Measurements from ENCODE around the gene NSD1. TPM values are rescaled to one million over a fixed set of nuclear protein-coding genes. Genes with fewer than 3 reads are reported as not detected.

Gene NSD1
- total and polyA plus RNA-seq, 2 of the 4 experiments (the other 2 are of a cell fraction): 7.7 to 31.0 TPM

- POLR2A ChIA-PET (ENCODE audit: unreplicated experiment): no interaction called here
- H3K23ac ChIP-seq (ENCODE audit: low read depth, low read length): no peak overlapping the region
- CTCF ChIA-PET: interaction anchor here (0.8 kb wide), 1 partner anchor 120 kb away, joined by 4 read pairs; no protein-coding TSS in a partner anchor
- no peak overlapping the region for H2AK9ac ChIP-seq (replicated peaks; ENCODE audit: low read depth, low read length, poor library complexity)
- ATAC-seq (ENCODE audit: low read depth): no peak
- no TSS peak for BruUV-seq (replicated peaks)
- peaks cover 20 to 70% of the 10 kb centered on the region in 2 experiments for H3K79me1 ChIP-seq (ENCODE audit: low read depth in 1 of 2, low read length in 2 of 2)
- no peak overlapping the region for H2BK15ac ChIP-seq (ENCODE audit: low read depth, low read length)
- no peak overlapping the region for H2AFZ ChIP-seq (replicated peaks; ENCODE audit: low read length, poor library complexity)
- DNase-seq: no peak
- no peak overlapping the region for H4K5ac ChIP-seq (ENCODE audit: low read depth, low read length)
- H4K91ac ChIP-seq (ENCODE audit: insufficient read depth, low read depth, low read length): no peak overlapping the region
- no peak overlapping the region for H2BK120ac ChIP-seq (ENCODE audit: low read depth, low read length)
- H3K56ac ChIP-seq (ENCODE audit: extremely low read depth, insufficient read depth, low read length): no peak overlapping the region
- TF ChIP-seq POLR2A (IDR thresholded peaks at IDR 0.05; ENCODE audit: low read depth, low read length): no peak
- no peak for TF ChIP-seq RCOR1 (IDR thresholded peaks at IDR 0.05; ENCODE audit: insufficient replicate concordance, low read length)
- TF ChIP-seq SMC3 (IDR thresholded peaks at IDR 0.05; ENCODE audit: low read depth, low read length): no peak
- no peak for TF ChIP-seq NFE2L2 (IDR thresholded peaks at IDR 0.05; ENCODE audit: low read depth, low read length)
- TF ChIP-seq RFX5 (IDR thresholded peaks at IDR 0.05; ENCODE audit: low read depth, low read length): no peak
- TF ChIP-seq ELK1 (IDR thresholded peaks at IDR 0.05; ENCODE audit: borderline replicate concordance, low read depth, low read length): no peak
- no peak for TF ChIP-seq CHD1 (IDR thresholded peaks at IDR 0.05; ENCODE audit: low read depth, low read length)
- no peak for TF ChIP-seq MXI1 (IDR thresholded peaks at IDR 0.05; ENCODE audit: borderline replicate concordance, low read depth, low read length)
- no peak overlapping the region for H2AK5ac ChIP-seq (ENCODE audit: low read depth, low read length)
- no peak overlapping the region for H3K9ac ChIP-seq (ENCODE audit: low read depth, low read length)
- intact Hi-C loops (cut with micrococcal nuclease) (loop anchor here (5.0 kb wide), 1 partner anchor 43 kb away; no protein-coding TSS in a partner anchor), in situ Hi-C loops (cut with MboI; ENCODE audit: low sequenced_read_pairs) (no loop called here), dilution Hi-C loops (cut with HindIII; ENCODE audit: low sequenced_read_pairs, unreplicated experiment) (no loop called here)
- H3K4me1 ChIP-seq (ENCODE audit: control insufficient read depth, insufficient read depth, low read length): peaks cover 14% of the 10 kb centered on the region
- peaks cover 14% of the 10 kb centered on the region; the same call in 1 of the 2 replicates for H4K20me1 ChIP-seq (ENCODE audit: insufficient read depth, low read length)
- no peak overlapping the region for H2BK5ac ChIP-seq (ENCODE audit: low read depth, low read length, poor library complexity, severe bottlenecking)
- WGBS, 2 experiments (ENCODE audit: extremely low coverage in 2 of 2, insufficient read length in 1 of 2): no CpG with 5 or more reads among the region's 2 CpGs
- peaks cover 17% of the 10 kb centered on the region for H3K9me1 ChIP-seq (ENCODE audit: insufficient read depth, low read length)
- no peak overlapping the region for H3K27ac ChIP-seq (ENCODE audit: insufficient read depth, low read length)
- H3K9me3 ChIP-seq (ENCODE audit: control insufficient read depth, insufficient read depth, low read length): no peaks in the 10 kb centered on the region
- no peak overlapping the region for H3K4me2 ChIP-seq (ENCODE audit: low read depth, low read length)
- H3K4ac ChIP-seq (ENCODE audit: low read depth, low read length): no peak overlapping the region
- H3K36me3 ChIP-seq (ENCODE audit: control insufficient read depth, insufficient read depth, low read length): peaks cover 12% of the 10 kb centered on the region
- H3K27me3 ChIP-seq (ENCODE audit: control insufficient read depth, insufficient read depth, low read length): no peaks in the 10 kb centered on the region
- H4K8ac ChIP-seq (ENCODE audit: low read depth in 2 of 2, low read length in 2 of 2): no peak overlapping the region
- no peak overlapping the region for H3K14ac ChIP-seq (replicated peaks; ENCODE audit: low read depth, low read length)
- H3K4me3 ChIP-seq (ENCODE audit: insufficient read depth, low read depth, low read length): no peak overlapping the region
- no peak overlapping the region for H2BK20ac ChIP-seq (ENCODE audit: low read depth, low read length)
- H3K18ac ChIP-seq (ENCODE audit: low read depth, low read length): no peak overlapping the region
These were observed 101.3 kb downstream of the NSD1 start for GRCh38 chr5:177234841-177235240.

All from IMR-90 (cell line).